Measurements from ENCODE around the gene ANO8.
A peak's percentile ranks its signal among the peaks of the same experiment; 100 is the strongest.
"Not testable (repeated sequence)": the region's sequence is repeated elsewhere in the genome, so short reads cannot be mapped to it uniquely, and the experiment has no call there.

Gene ANO8

DNA sequence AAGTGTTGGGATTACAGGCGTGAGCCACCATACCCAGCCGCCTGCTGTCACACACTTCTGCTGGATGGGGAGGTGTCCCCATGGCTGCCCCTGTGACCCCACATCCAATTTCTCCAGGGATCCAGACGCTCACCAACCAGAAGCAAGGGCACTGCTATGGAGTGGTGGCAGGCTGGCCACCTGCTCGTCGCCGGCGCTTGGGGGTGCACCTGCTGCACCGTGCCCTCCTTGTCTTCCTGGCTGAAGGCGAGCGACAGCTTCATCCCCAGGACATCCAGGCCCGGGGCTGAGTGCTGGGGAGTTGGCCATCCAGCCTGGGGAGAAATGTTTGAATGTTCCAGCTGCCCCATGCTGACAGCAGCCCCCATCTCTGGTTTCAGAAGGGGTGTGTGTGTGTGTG lies 48.4 kb downstream of the ANO8 start:
- DNase-seq: no peak

DNA sequence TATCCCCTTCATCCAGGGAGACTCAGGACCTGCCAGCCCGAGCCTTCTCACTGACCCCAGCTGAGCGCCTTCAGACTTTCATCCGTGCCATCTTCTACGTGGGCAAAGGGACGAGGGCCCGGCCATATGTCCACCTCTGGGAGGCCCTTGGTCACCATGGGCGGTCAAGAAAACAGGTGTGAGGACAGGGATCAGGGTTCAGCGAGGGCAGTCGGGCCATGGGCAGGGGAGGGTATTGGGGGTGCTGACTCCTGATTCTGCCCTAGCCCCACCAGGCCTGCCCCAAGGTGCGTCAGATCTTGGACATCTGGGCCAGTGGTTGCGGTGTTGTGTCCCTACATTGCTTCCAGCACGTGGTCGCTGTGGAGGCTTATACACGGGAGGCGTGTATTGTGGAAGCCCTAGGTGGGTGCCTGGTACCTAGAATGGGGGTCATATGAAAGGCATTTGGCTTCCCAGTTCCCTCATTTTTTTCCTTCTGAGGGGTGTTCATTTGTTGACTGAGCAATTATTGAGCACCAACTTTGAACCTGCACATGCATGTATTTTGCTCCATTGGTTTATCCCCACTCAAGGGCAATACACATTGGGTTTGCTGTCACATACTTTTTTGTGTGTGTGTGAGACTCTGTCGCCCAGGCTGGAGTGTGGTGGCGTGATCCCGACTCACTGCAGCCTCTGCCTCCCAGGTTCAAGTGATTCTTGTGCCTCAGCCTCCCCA lies 49.1 kb downstream of the ANO8 start:
- DNase-seq: no peak

DNA sequence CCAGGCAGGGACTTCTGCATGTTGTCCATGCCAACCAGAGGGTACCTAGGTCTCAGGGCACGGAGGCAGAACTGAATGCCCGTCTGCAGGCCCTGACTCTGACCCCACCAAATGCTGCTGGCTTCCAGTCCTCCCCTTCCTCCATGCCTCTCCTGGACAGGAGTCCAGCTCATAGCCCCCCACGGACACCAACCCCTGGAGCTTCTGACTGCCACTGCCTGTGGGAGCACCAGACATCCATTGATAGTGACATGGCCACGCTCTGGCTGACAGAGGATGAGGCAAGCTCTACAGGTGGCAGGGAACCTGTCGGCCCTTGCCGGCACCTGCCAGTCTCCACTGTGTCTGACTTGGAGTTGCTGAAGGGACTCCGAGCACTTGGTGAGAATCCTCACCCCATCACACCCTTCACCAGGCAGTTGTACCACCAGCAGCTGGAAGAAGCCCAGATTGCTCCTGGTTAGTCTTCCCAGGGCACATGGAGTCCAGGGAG lies 51.1 kb downstream of the ANO8 start:
- no peak for DNase-seq

DNA sequence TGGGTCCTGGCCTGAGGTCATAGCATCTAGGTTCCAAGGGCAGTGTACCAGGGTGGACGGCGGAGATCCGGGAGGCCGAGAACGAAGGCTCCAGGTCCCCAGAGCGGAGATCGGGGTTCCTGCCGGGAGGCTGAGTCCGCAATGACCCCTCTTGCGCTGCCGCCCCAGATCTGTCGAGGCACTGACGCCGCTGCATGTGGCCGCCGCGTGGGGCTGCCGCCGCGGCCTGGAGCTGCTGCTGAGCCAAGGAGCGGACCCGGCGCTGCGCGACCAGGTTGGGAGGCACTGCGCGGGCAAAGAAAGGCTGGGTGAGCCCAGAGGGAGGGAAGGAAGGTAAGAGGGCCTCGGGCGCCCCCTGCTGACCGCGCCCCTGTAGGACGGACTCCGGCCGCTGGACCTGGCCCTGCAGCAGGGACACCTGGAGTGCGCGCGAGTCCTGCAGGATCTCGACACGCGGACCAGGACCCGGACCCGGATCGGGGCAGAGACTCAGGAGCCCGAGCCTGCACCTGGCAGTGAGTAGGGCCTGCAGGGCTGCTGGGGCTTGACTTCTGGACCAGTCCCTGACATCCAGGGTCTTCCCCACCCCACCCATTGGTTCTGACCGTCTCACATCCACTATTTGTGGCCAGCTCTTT lies 52.0 kb downstream of the ANO8 start:
- peak; percentile 92 for DNase-seq

DNA sequence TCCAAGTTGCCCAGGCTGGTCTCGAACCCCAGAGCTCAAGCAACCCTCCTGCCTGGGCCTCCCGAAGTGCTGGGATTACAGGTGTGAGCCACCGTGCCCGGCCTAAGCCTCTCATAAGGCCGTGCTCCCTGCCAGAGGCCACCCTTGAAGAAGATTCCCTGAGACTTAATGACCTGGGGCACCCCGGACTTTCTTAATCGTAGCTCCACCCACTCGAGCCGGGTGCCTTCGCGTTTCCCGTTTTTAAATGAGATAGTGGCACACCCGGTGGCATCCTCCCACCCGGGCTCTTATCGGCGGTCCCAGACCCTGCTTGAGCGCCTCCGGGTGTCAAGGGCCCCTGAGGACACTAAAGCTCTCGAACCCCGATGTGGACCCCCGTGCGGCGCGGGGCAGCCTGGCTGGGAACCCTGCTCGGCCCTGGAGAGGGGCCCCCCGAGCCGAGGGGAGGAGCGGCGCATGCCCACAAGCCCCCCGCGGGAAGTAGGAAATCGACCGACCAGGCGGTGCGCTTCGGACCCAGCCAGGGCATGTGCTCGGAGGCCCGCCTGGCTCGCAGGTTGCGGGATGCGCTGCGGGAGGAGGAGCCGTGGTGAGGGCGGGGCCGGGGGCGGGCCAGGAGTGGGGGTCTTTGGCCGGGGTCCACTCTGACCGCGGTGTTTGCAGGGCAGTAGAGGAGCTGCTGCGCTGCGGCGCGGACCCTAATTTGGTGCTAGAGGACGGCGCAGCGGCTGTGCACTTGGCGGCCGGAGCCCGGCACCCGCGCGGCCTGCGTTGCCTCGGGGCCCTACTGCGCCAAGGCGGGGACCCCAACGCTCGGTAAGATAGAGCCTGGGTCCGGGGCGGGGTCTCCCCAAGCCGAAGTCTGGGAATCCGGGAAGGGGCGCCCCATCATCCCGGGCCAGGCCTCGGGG lies 53.0 kb downstream of the ANO8 start, which contains the start of gene ANKLE1:
ANKLE1 (plus strand) TSS at position 511 of the 914 bp plus-strand sequence; CDS start at position 531, 20 bp downstream.
- peak; percentile 60 for DNase-seq

DNA sequence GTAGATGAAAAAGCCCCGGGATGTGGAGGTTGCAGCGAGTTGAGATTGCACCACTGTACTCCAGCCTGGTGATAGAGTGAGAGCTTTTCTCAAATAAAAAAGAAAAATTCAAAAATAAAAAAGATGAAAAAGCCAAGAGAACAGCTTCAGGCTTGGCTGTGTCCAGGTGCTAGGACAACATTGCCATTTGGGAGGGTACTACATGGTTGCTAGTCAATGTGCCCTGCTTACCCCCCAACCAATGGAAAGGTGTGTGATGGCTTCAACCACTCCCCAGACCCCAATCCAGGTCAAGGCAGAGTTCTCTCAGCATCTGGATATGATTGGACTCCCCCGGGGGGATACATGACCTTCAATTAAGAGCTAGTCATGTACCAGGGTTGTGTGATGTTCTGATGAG lies 55.2 kb downstream of the ANO8 start:
- no peak for DNase-seq

DNA sequence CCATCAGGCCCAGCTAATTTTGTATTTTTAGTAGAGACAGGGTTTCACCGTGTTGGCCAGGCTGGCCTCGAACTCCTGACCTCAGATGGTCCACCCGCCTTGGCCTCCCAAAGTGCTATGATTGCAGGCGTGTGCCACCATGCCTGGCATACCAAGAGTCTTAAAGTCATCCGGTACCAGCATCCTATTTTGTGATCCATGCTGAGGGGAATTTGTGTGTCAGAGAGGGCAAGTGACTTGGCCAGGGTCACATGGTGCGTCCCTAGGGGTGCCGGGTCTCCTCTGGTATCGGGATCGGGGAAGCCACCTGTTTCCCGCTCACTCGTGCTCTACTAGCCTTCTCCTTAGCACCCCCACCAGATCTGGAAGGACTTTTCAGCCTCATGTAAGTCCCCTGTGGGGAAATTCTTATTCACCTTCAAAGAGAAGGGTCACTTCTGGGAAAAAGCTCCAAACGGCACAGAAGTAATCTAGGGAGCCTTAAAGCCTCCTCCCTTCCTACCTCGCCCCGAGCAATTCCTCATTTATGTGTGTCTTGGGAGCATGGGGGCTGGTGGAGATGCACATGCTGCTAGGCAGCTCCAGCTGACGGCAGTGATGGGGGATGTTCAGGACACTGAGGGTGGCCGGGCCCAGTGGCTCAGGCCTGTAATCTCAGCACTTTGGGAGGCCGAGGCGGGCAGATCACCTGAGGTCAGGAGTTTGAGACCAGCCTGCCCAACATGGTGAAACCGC lies 59.0 kb downstream of the ANO8 start:
- no peak for DNase-seq

DNA sequence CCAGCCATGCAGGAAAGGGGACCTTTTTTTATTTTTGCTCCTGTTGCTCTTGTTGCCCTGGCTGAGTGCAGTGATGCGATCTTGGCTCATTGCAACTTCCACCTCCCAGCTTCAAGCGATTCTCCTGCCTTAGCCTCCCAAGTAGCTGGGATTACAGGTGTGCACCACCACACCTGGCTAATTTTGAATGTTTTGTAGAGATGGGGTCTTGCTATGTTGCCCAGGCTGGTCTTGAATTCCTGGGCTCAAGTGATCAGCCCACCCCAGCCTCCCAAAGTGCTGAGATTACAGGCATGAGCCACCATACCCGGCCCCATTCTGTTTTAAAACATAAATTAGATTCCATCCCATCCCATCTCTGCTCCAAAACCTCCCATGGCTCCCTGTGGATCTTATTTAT lies 59.8 kb downstream of the ANO8 start:
- DNase-seq: not testable (repeated sequence)

All from RPMI8226 (cell line).